Mucosa of gallbladder (tissue), 1 donor: ENCODE data around the gene CD1E. TPM values are rescaled to one million over a fixed set of nuclear protein-coding genes. Genes with fewer than 3 reads are reported as not detected.
"Not testable (repeated sequence)": the region's sequence is repeated elsewhere in the genome, so short reads cannot be mapped to it uniquely, and the experiment has no call there.

ENCODE experiments used
- DNase-seq: peaks from one replicate; pipeline ENCODE4 v3.0.0-alpha.2; 2020; ENCODE audit warnings: low spot score
- total RNA-seq: library from RNA; stranded (reverse); gene quantifications from one replicate; pipeline ENCODE4 v1.2.1, GENCODE V29; 2021
- donor health status: DM: no; HTN: no; CAD: no.

CD1E gene
- total RNA-seq, 1 donor from 2014 or later: 1.3 TPM

GRCh38 chr1:158362482-158362881 lies 8.8 kb downstream of the CD1E start:
- no peak for DNase-seq

GRCh38 chr1:158362941-158363340 lies 9.2 kb downstream of the CD1E start:
- DNase-seq: no peak

GRCh38 chr1:158366783-158367182 lies 13.1 kb downstream of the CD1E start:
- DNase-seq: no peak

GRCh38 chr1:158371188-158371953 lies 17.7 kb downstream of the CD1E start:
- DNase-seq: no peak

- not testable (repeated sequence) for DNase-seq
Observed at GRCh38 chr1:158374101-158374500, 20.4 kb downstream of the CD1E start.

GRCh38 chr1:158374860-158375259 lies 21.2 kb downstream of the CD1E start:
- DNase-seq: no peak

- DNase-seq: no peak
Observed at GRCh38 chr1:158390331-158390730, 36.6 kb downstream of the CD1E start.

GRCh38 chr1:158391099-158391498 lies 37.4 kb downstream of the CD1E start:
- DNase-seq: no peak

GRCh38 chr1:158393476-158393875 lies 39.8 kb downstream of the CD1E start:
- DNase-seq: no peak

GRCh38 chr1:158396646-158397045 lies 43.0 kb downstream of the CD1E start:
- DNase-seq: no peak

GRCh38 chr1:158398818-158399514 lies 45.3 kb downstream of the CD1E start, which contains the start of gene OR10T2:
TSS of gene OR10T2 (minus strand) at chr1:158399466. CDS start at chr1:158399466, 0 bp downstream.
- DNase-seq: no peak

GRCh38 chr1:158400871-158401270 lies 47.2 kb downstream of the CD1E start:
- DNase-seq: no peak

GRCh38 chr1:158407092-158407491 lies 53.4 kb downstream of the CD1E start:
- DNase-seq: no peak

Other genes with a start within 250 kb of the CD1E start
- gene CD1D, start 173.0 kb upstream of the CD1E start, total RNA-seq: 7.2 TPM
- 0.09 TPM for gene CD1A, start 99.5 kb upstream of the CD1E start, total RNA-seq
- 1.4 TPM for gene CD1C, start 64.0 kb upstream of the CD1E start, total RNA-seq
- not detected for gene CD1B, start 22.4 kb upstream of the CD1E start, total RNA-seq
- gene OR10T2, start 45.6 kb downstream of the CD1E start, total RNA-seq: not detected
- not detected for gene OR10K2, start 72.3 kb downstream of the CD1E start, total RNA-seq
- gene OR10K1, start 107.9 kb downstream of the CD1E start, total RNA-seq: not detected
- gene OR10R2, start 118.3 kb downstream of the CD1E start, total RNA-seq: not detected
- not detected for gene OR6Y1, start 200.5 kb downstream of the CD1E start, total RNA-seq
- gene OR6P1, start 216.7 kb downstream of the CD1E start, total RNA-seq: not detected
- gene OR10X1, start 226.0 kb downstream of the CD1E start, total RNA-seq: not detected